HepG2 (cell line): ENCODE results near the gene TDG. TPM values are rescaled to one million over a fixed set of nuclear protein-coding genes. Genes with fewer than 3 reads are reported as not detected.

Experiments
- ARNTL ChIP-seq: sonication (generic); formaldehyde crosslinking; IDR thresholded peaks from 2 replicates; pipeline ENCODE4 v1.4.0; 2020; ENCODE audit warnings: mild to moderate bottlenecking, missing genetic modification reagents
- ATF1 ChIP-seq: IDR thresholded peaks from 2 replicates; pipeline ENCODE4 v1.6.1; 2016; ENCODE audit warnings: mild to moderate bottlenecking, control low read depth
- CENPT ChIP-seq: sonication (generic); formaldehyde crosslinking; IDR thresholded peaks from 2 replicates; pipeline ENCODE4 v1.8.0; 2022; ENCODE audit warnings: low read depth, mild to moderate bottlenecking, moderate library complexity, missing genetic modification reagents
- FOSL1 ChIP-seq: sonication (generic); formaldehyde crosslinking; IDR thresholded peaks from 2 replicates; pipeline ENCODE4 v1.9.0; 2021; ENCODE audit warnings: missing genetic modification reagents, borderline replicate concordance
- FOXK1 ChIP-seq: sonication (generic); formaldehyde crosslinking; IDR thresholded peaks from 2 replicates; pipeline ENCODE4 v1.4.0; 2020; ENCODE audit warnings: low read depth, missing genetic modification reagents, borderline replicate concordance
- HDAC1 ChIP-seq: sonication (generic); formaldehyde crosslinking; IDR thresholded peaks from 2 replicates; pipeline ENCODE4 v1.5.1; 2020; ENCODE audit warnings: mild to moderate bottlenecking, missing genetic modification reagents
- HMGA1 ChIP-seq: sonication (generic); formaldehyde crosslinking; conservative IDR thresholded peaks from 2 replicates; pipeline ENCODE4 v1.4.0; 2020; ENCODE audit warnings: missing genetic modification reagents
- HNRNPH1 ChIP-seq: fragments of 200-400 bp; formaldehyde crosslinking; optimal IDR thresholded peaks from 2 replicates; pipeline ENCODE3; 2017; ENCODE audit warnings: mild to moderate bottlenecking, low read depth, low read length
- HNRNPK ChIP-seq: fragments of 200-400 bp; formaldehyde crosslinking; IDR thresholded peaks from 2 replicates; pipeline ENCODE4 v1.6.1; 2018; ENCODE audit warnings: low read length, low read depth, moderate library complexity, mild to moderate bottlenecking; ENCODE audit not compliant: poor library complexity, severe bottlenecking
- HOXA5 ChIP-seq: sonication (generic); formaldehyde crosslinking; IDR thresholded peaks from 2 replicates; pipeline ENCODE4 v1.4.0; 2020; ENCODE audit warnings: missing genetic modification reagents
- JUN ChIP-seq: sonication (generic); formaldehyde crosslinking; IDR thresholded peaks from 2 replicates; pipeline ENCODE4 v1.4.0; 2020; ENCODE audit warnings: mild to moderate bottlenecking, missing genetic modification reagents
- KLF12 ChIP-seq: sonication (generic); formaldehyde crosslinking; IDR thresholded peaks from 2 replicates; pipeline ENCODE4 v1.4.0; 2020; ENCODE audit warnings: missing genetic modification reagents, borderline replicate concordance
- NR3C1 ChIP-seq: sonication (generic); formaldehyde crosslinking; IDR thresholded peaks from 2 replicates; pipeline ENCODE4 v1.4.0; 2020; ENCODE audit warnings: missing genetic modification reagents
- SMARCC2 ChIP-seq: fragments of 450-650 bp; IDR thresholded peaks from 2 replicates; pipeline ENCODE4 v1.6.1; 2017; ENCODE audit warnings: antibody characterized with exemption, mild to moderate bottlenecking
- SNAI1 ChIP-seq: sonication (generic); formaldehyde crosslinking; IDR thresholded peaks from 2 replicates; pipeline ENCODE4 v1.5.0; 2020; ENCODE audit warnings: mild to moderate bottlenecking, missing genetic modification reagents, borderline replicate concordance
- SP1 ChIP-seq, 2 experiments: fragments of 450-650 bp in 1 of 2; sonication (generic) in 1 of 2; formaldehyde crosslinking in 1 of 2; IDR thresholded peaks; 2 replicates each; pipeline versions ENCODE4 v1.4.0 to v1.6.1; 2016 to 2020; ENCODE audit warnings: missing genetic modification reagents in 1 of 2
- SSRP1 ChIP-seq: IDR thresholded peaks from 2 replicates; pipeline ENCODE4 v1.6.1; 2016; ENCODE audit warnings: control low read depth
- TBX3 ChIP-seq: fragments of 450-650 bp; IDR thresholded peaks from 2 replicates; pipeline ENCODE4 v1.6.1; 2017; ENCODE audit warnings: antibody characterized with exemption, mild to moderate bottlenecking, inconsistent platforms, borderline replicate concordance
- ZNF124 ChIP-seq: sonication (generic); formaldehyde crosslinking; IDR thresholded peaks from 2 replicates; pipeline ENCODE4 v1.4.0; 2020; ENCODE audit warnings: missing genetic modification reagents
- ZNF263 ChIP-seq: sonication (generic); formaldehyde crosslinking; IDR thresholded peaks from 2 replicates; pipeline ENCODE4 v1.4.0; 2020; ENCODE audit warnings: missing genetic modification reagents
- ZNF530 ChIP-seq: sonication (generic); formaldehyde crosslinking; IDR thresholded peaks from 2 replicates; pipeline ENCODE4 v1.5.0; 2020; ENCODE audit warnings: low read depth, mild to moderate bottlenecking, missing genetic modification reagents
- polyA plus RNA-seq, 8 experiments: library from polyadenylated mRNA; depleted of rRNA in 3 of 8; stranded (reverse) in 7 of 8; unstranded in 1 of 8; fragments of >200 nt; fragmentation: Illumina TruSeq in 4 of 8; extraction: Trizol in 4 of 8; gene quantifications; 2 replicates each; pipeline versions ENCODE4 v1.2.1 to v1.2.3, GENCODE V29; 2011 to 2016; ENCODE audit warnings: low read depth in 4 of 8, missing spikeins in 1 of 8, mixed read lengths in 1 of 8; ENCODE audit not compliant: insufficient read depth in 1 of 8
- total RNA-seq, 5 experiments: library from RNA; depleted of rRNA; stranded (reverse); fragments of >200 nt; fragmentation: Illumina TruSeq; extraction: Trizol; gene quantifications; 2 replicates each; pipeline ENCODE4 v1.2.3, GENCODE V29; 2016; ENCODE audit warnings: low read depth in 1 of 5
- TF ChIP-seq, protein P1 (sequence below): sonication (generic); formaldehyde crosslinking; IDR thresholded peaks from 2 replicates; pipeline ENCODE4 v1.8.1; 2023; ENCODE audit warnings: mild to moderate bottlenecking, missing genetic modification reagents
- TF ChIP-seq, protein P2 (sequence below): sonication (generic); formaldehyde crosslinking; conservative IDR thresholded peaks from 2 replicates; pipeline ENCODE4 v1.4.0; 2020; ENCODE audit warnings: missing genetic modification reagents
- TF ChIP-seq, protein P3 (sequence below): IDR thresholded peaks from 2 replicates; pipeline ENCODE4 v1.6.1; 2012; ENCODE audit warnings: low read depth, low read length, improper control_type of control experiment
- TF ChIP-seq, protein P4 (sequence below): sonication (generic); formaldehyde crosslinking; IDR thresholded peaks from 2 replicates; pipeline ENCODE4 v1.5.0; 2020; ENCODE audit warnings: mild to moderate bottlenecking, low read depth, missing genetic modification reagents, borderline replicate concordance

The TDG gene
- total and polyA plus RNA-seq, 2 of the 13 experiments (the other 11 are each of a cell fraction or from before 2014, with no cell fraction given): 14.2 to 19.5 TPM

DNA sequence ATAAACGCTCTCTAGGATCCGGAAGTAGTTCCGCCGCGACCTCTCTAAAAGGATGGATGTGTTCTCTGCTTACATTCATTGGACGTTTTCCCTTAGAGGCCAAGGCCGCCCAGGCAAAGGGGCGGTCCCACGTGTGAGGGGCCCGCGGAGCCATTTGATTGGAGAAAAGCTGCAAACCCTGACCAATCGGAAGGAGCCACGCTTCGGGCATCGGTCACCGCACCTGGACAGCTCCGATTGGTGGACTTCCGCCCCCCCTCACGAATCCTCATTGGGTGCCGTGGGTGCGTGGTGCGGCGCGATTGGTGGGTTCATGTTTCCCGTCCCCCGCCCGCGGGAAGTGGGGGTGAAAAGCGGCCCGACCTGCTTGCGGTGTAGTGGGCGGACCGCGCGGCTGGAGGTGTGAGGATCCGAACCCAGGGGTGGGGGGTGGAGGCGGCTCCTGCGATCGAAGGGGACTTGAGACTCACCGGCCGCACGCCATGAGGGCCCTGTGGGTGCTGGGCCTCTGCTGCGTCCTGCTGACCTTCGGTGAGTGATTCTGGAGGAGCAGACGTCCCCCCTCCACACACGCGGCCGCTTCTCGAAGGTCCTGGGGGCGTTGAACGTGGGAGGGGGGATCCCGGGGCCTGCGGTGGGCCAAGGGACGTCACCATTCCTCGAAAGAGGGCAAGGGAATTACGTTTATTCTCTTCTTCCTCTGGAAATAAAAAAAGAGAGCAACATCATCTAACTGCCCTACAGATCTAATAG is 35.5 kb upstream of the TDG start, which contains the start of gene HSP90B1 (continued):
- TF ChIP-seq, protein P1, sequence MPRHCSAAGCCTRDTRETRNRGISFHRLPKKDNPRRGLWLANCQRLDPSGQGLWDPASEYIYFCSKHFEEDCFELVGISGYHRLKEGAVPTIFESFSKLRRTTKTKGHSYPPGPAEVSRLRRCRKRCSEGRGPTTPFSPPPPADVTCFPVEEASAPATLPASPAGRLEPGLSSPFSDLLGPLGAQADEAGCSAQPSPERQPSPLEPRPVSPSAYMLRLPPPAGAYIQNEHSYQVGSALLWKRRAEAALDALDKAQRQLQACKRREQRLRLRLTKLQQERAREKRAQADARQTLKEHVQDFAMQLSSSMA (CRISPR knock-in tag): no peak
- TF ChIP-seq ARNTL (peak; percentile 69; the same call in 1 of the 2 replicates), SP1 (IDR thresholded peaks at IDR 0.05) (no peak), SP1 (CRISPR knock-in tag; IDR thresholded peaks at IDR 0.05) (peak; percentile 80), TBX3 (peak; percentile 95), SSRP1 (no peak), ZNF263 (CRISPR knock-in tag) (peak; percentile 52; the same call in 1 of the 2 replicates), FOXK1 (CRISPR knock-in tag) (peak; percentile 53; the same call in 1 of the 2 replicates), ZNF124 (CRISPR knock-in tag) (no peak), KLF12 (CRISPR knock-in tag) (peak; percentile 83; the same call in 1 of the 2 replicates), HNRNPK (peak; percentile 27), NR3C1 (CRISPR knock-in tag) (no peak), HMGA1 (CRISPR knock-in tag) (no peak), HOXA5 (CRISPR knock-in tag) (peak; percentile 85), ZNF530 (CRISPR knock-in tag) (no peak), SMARCC2 (no peak), ATF1 (peak; percentile 81), FOSL1 (CRISPR knock-in tag) (no peak), CENPT (CRISPR knock-in tag) (no peak), JUN (CRISPR knock-in tag) (no peak; the same call in 1 of the 2 replicates), HNRNPH1 (peak; percentile 56), SNAI1 (CRISPR knock-in tag) (no peak), HDAC1 (CRISPR knock-in tag) (peak; percentile 96)
- TF ChIP-seq, protein P2, sequence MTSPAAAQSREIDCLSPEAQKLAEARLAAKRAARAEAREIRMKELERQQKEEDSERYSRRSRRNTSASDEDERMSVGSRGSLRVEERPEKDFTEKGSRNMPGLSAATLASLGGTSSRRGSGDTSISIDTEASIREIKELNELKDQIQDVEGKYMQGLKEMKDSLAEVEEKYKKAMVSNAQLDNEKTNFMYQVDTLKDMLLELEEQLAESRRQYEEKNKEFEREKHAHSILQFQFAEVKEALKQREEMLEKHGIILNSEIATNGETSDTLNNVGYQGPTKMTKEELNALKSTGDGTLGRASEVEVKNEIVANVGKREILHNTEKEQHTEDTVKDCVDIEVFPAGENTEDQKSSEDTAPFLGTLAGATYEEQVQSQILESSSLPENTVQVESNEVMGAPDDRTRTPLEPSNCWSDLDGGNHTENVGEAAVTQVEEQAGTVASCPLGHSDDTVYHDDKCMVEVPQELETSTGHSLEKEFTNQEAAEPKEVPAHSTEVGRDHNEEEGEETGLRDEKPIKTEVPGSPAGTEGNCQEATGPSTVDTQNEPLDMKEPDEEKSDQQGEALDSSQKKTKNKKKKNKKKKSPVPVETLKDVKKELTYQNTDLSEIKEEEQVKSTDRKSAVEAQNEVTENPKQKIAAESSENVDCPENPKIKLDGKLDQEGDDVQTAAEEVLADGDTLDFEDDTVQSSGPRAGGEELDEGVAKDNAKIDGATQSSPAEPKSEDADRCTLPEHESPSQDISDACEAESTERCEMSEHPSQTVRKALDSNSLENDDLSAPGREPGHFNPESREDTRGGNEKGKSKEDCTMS (CRISPR knock-in tag): no peak
- TF ChIP-seq, protein P3, sequence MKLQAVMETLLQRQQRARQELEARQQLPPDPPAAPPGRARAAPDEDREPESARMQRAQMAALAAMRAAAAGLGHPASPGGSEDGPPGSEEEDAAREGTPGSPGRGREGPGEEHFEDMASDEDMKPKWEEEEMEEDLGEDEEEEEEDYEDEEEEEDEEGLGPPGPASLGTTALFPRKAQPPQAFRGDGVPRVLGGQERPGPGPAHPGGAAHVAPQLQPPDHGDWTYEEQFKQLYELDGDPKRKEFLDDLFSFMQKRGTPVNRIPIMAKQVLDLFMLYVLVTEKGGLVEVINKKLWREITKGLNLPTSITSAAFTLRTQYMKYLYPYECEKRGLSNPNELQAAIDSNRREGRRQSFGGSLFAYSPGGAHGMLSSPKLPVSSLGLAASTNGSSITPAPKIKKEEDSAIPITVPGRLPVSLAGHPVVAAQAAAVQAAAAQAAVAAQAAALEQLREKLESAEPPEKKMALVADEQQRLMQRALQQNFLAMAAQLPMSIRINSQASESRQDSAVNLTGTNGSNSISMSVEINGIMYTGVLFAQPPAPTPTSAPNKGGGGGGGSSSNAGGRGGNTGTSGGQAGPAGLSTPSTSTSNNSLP: no peak
- TF ChIP-seq, protein P4, sequence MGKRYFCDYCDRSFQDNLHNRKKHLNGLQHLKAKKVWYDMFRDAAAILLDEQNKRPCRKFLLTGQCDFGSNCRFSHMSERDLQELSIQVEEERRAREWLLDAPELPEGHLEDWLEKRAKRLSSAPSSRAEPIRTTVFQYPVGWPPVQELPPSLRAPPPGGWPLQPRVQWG: no peak
